GM18870 (cell line): ENCODE data around the gene MSL1.
A peak's percentile ranks its signal among the peaks of the same experiment; 100 is the strongest.

Experiments
- ATAC-seq: cut with Tn5 transposase; IDR thresholded peaks from one replicate; pipeline ENCODE4 v1.9.1; 2021; ENCODE audit warnings: moderate library complexity; ENCODE audit not compliant: unreplicated experiment

The MSL1 gene

DNA sequence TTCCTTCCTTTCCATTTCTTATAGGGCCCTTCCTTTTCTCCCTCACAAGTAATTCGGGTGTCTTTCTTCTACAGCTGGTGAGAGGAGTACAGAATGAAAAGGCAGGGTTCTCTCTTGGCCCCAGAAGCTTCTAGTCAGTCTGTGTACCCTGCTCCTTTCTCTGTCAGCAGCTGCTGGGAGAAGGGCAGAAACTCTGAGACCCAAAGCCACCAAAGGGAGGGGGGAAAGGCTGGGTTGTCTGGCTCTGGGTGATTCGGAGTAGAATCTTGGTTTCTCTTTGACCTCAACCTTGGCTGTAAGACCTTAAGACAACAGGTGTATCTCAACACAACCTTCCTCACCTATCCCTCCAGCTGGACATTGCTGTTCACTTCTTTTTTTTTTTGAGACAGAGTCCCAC lies 18.1 kb upstream of the MSL1 start:
- ATAC-seq, result no peak

DNA sequence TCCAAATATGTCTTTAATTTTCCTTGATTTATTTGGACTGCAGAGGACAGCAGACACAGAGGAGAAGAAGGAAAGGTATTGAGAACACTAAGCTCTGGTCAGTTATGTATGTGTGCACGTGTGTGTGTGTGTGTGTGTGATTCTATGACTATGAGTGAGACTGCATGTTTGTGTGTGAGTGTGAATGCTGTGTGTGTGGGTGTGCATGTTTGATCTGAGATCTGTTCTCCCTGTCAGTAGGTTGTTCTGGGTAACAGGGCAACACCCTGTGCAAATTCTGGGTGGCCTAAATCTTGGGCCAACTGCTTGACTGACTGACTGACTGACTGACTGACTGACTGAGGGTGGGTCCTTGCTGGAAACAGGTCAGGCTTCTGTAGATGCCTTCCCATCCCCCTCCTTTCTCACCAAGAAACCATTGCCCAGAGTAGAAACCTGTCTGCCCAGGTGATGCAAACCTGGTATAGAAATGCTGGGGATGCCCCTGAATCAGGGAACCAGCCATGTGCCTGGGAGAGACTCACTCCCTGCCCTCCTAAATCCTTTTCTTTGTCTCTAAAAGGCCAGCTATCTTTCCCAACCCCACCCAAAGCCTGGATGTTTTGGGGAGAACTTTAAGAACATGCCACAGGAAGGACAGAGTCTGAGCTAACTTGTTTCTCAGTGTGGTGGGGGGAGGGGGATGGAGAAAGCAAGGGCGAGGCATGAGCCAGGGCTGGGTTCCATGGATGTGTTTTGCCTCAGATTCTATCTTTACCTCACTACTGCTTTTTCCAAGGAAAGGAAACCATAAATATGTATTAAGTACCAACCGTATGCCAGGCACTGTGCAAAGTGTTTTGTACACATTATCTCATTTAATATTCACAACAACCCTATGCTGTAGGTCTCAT lies 16.9 kb upstream of the MSL1 start:
- no peak for ATAC-seq

DNA sequence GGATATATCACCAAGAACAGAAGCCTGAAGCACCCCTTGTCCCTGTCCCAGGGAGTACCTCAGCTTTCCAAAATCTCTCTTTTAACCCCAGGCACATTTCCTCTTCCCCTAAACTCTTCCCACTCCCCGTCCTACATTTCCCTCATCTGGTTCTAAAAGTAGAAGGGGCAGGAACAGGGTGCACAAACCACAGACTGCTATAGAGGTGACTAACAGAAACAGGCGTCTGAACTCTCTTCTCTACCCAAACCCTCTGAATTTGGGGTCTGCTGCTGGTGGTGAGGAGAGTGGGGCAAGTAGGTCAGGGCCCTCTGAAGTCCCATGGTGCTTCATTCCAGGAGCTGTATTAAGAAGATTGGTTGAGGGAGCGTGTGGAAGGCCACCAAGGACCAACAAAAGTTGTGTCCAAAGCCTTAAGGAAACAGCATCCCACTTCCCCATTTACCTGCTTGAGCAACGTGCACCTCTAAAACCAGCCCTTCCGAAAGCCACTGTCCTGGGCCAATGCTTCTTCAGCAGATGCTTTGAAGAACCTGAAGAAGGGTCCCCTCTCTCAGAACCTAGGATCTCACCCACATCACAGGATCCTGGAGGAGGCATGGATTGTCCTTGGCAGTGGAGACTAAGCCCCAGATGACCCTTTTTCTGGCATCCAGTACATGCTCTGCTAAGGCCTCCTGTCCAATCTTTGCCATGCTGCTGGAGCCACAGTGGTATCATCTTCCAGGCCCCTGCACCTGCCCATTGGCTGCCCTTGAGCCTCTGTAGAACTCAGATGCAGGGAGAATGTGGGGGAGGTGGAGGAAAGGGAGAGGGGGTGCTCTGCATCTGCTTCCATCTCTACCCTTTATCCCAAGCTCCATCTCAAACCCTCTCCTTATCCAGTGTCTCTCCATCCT lies 15.7 kb upstream of the MSL1 start:
- no peak for ATAC-seq

DNA sequence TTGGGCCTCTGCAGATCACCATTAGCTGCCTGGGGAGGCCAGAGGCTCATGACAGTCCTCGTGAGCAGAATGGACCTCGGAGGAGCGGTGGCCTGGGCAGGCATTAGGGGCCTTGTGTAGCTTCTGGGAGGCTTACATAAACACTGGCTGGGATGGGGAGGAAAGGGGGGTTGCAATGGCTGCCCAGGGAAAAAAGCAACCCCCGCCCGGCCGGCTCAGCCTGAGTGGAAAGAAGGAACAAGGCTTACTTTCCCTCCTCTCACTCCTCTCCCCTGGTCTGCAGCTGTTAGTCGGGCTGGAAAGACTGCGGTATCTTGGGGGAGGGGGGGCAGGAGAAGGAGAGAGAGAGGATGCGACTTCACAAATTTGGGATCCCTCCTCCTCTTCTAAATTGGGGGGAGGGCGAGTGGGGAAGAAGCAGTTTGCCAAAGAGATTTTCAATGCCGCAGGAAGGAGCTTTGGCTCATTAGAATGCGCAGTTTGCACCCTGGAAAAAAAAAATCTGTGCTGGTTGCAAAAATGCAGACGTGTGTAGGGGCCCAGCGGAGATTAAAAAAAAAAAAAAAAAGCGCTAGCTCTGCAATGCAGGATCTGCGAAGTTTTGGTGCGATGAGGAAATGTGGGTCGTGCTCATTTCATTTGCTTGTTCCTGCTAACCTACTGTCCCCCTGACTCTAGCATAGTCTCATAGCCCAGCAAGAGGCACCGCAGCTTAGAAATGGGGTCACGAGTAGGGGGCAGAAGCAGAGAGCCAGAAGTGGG lies 14.8 kb upstream of the MSL1 start:
- ATAC-seq, result no peak

DNA sequence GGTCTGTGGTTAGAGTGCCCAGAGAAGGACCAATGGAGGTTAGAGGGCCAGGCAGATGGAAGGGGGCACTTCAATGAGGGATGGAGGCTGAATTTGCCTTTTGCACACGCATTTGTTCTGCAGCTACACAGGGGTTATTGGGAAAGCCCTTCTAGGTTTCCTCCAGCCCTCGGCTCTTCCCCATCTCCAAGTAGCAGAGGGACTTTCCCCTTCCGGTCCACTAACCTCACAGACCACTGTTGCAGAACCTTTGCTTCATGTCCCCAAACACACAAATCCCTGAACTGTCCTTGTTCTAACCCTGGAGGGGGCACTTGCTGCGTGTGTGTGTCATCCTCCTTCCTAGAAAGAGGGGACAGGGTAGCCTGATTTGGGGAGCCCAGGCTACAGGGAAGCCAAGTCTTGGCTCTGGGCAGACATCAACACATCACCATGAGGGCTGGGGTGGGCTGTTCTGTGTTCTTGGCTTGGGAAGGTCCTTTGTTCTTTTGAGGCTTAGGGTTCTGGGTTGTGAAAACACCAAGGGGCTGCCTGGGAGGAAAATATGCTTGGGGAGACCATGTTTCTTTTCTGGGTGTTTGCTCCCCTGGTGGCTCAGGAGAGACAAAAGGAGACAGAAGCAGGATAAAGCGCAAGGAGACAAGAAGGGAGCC lies 14.1 kb upstream of the MSL1 start:
- ATAC-seq, result no peak

DNA sequence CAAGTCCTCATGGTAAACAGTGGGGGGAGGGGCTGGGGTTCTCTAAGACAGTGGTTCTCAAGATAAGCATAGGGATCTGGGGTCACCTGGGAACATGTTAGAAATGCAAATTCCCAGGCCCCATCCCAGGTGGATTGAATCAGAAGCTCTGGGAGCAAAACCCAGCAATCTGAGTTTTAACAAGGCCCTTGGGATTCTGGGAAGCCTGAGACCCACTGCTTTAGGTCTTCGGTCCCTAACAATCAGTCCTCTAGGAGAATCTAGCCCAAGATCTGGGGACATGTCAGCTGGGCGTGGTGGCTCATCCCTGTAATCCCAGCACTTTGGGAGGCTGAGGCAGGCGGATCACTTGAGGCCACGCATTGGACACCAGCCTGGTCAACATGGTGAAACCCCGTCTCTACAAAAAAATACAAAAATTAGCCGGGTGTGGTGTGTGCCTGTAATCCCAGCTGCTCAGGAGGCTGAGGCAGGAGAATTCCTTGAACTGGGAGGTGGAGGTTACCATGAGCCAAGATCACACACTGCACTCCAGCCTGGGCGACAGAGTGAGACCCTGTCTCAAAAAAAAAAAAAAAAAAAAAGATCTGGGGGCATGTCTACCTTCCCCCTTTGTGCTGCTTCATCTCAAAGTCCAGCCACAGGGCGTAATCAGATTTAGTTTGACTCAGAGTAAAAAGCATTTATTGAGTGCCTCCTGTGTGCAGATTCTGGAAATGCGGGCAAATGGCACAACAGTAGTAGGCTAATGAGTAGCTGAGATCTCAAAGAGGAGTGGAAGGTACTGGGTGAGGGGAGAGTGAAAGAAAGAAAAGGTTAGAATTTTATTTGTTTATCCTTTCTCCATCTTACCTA lies 12.6 kb upstream of the MSL1 start:
- no peak for ATAC-seq

DNA sequence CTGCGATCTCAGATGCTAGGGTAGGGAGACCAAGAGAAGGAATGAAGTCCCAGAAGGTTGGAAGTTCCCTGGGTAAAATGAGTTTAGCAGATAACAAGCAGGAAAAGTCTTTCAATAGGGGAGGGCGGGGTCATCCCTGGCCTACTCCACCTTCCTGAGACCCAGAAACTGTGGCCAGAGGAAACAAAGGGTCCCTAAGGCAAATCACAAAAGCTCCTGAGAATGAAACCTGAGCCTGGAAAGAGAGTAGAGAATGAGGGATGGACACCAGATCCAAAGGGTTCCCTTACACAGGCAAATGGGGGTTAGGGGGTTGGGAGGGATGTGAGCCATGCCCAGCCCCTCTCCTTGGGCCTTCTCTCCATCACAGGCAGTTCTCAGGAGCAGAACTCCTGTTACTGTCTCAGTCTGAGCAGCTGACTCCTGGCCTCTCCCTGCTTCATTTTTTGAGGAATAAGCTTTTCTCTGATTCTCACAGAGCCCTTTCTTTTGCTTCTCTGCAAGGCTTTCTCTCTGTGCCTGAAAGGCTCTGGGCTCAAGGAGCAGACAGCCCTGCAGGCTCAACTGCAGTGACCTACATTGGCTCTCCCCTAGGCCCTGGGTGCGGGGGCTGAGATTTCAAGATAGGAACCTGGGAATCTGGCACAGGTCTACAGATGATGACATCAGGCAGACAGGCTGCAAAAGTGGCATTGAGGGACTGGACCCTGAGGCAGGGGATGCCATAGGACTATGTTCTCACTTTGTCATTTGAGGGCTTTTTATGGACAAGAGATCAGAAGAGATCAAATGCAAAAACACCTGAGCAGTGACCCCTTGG lies 11.5 kb upstream of the MSL1 start:
- no peak for ATAC-seq

DNA sequence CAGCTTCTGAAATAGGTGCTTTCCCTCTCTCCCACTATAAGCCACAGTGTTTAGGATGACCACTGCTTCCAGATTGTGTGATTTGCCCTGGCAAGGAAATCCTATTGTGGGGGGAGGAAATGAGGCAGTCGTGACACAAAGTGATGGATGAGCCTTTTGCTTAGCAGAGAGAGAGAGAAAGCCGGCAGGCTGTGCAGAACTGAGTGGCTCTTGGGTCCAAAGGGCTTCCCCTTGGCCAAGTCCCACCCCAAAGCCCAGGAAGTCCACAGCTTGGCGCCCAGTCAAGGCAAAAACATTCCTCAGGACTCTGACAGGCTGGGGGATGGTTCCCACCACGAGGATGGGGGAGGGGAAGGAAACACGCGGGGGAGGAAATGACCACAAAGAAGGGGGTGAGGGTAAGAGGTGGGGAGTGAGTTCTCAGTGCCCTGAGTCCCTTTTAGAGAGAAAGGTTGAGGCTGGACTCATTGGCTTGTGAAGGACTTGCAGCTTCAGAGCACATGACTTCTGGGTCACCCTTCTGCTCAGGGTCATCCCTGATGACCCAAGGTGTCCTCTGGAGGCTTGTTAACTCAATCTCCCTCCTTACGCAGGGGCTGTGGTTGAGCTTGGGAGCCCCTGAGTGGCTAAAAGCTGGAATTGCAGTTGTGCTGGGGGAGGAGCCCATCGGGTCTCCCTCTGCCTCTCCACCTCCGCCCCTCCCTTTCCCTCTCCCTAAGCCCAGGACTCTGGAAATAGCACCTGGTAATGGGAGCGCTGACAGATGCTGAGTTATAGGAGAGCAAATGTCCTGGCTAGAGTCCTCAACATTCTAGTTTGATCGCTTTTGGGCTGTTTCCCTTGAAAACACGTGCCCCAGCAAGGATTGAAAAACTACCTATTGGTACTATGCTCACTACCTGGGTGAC lies 10.3 kb upstream of the MSL1 start:
- no peak for ATAC-seq

DNA sequence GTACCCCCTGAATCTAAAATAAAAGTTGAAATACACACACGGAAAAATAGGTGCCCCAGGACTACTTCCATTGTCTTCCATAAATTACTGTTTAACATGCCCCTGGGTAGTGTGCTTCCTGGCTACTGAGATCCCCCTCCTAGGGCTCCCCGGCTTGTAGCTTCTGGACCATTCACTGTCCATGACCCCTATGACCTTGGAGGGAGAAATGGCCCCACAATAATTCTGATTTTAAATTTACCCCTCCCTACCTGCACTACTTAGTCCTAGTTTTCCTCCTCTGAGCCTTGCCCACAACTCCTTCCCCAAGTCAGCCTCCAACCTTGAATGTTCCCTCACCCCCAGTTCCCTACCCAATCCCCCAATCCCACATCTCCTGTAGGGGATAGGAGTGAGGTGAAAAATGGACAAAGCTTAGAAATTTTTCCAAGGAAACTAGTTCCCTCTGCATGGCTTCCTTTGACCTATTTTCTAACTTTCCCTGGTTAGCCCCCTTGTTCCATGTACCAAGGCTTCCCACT lies 9.5 kb upstream of the MSL1 start:
- ATAC-seq, result no peak

DNA sequence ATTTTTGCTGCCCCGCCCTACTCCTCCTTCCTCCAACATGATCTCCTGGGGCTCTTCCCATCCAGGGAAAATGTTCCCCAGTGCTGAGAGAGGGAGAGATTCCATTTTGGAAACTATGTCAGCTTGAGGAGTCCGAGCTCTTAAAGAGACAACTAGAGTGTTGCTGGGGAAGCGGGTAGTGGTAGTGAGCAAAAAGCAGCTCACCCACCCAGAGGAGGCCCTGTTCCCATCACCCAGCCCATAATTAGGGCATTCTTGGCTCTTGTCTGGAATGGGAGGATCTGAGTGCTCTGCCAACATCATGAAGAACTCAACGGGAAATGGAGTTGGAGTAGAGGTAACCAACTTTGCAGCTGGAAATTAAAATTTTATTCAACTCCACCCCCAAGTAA lies 9.1 kb upstream of the MSL1 start:
- ATAC-seq, result no peak

DNA sequence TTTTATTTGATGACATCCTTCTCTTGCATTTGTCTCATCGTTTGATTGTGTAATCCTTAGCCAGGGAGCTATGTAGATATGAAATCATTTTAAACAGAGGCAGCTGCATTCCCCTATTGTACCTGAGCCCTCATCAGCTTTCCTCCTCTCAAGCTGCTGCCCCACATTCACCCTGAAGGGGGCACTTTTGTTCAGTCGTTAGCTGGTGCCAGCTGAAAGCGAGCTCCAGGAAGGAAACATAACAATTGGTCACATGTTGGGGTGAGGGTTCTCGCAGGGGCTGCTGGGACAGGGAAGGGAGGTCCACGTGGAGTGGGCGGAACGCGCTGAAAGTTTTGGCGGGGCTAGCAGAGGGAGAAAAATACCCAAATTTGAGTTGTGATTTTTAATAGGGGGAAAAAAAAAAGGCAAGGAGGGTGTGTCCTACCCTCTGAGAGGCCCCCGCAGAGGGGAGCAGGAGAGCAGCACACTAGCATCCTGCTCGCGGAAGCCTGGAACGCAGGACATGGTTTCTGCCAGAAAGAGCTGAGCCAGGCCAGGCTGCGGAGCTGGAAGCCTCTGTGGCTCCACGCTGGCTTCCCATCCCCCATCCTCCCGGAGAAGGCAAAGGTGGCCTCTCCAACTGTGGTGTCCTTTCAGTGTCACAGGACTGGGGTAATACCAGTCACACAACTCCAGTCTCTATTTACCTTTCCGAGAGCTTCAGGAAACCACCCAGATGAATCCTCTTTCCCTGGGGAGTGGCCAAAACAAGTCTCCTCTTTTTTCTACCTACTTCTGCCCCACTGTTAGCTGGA lies 8.5 kb upstream of the MSL1 start:
- peak; percentile 72 for ATAC-seq

DNA sequence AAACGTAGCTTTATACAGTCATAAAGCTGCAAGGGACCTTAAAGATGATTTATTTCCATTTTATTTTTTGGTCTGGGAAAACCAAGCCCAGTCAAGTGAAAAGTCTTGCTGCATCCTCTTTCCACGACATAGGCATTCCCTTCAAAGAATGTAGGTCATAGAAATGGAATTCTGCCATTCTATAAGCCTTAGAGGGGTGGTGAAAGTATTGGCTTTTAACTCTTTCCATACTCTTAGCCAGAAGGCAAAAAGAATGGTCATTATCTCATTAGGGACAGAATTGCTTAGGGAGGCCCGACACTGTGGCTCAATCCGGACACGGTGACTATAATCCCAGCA lies 7.9 kb upstream of the MSL1 start:
- ATAC-seq, result no peak

DNA sequence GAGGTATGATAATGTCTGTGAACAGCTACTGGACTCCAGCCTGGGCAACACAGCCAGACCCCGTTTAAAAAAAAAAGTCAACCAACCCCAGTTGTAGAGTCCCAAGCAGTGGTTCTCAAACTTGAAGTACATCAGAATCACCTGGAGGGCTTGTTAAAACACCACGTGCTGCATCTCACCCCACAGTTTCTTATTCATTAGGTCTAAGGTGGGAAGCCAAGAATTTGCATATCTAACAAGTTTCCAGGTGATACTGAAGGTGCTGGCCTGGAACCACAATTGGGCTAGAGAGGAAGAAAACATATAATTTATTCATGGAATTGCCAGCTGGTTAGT lies 6.7 kb upstream of the MSL1 start:
- ATAC-seq, result no peak

DNA sequence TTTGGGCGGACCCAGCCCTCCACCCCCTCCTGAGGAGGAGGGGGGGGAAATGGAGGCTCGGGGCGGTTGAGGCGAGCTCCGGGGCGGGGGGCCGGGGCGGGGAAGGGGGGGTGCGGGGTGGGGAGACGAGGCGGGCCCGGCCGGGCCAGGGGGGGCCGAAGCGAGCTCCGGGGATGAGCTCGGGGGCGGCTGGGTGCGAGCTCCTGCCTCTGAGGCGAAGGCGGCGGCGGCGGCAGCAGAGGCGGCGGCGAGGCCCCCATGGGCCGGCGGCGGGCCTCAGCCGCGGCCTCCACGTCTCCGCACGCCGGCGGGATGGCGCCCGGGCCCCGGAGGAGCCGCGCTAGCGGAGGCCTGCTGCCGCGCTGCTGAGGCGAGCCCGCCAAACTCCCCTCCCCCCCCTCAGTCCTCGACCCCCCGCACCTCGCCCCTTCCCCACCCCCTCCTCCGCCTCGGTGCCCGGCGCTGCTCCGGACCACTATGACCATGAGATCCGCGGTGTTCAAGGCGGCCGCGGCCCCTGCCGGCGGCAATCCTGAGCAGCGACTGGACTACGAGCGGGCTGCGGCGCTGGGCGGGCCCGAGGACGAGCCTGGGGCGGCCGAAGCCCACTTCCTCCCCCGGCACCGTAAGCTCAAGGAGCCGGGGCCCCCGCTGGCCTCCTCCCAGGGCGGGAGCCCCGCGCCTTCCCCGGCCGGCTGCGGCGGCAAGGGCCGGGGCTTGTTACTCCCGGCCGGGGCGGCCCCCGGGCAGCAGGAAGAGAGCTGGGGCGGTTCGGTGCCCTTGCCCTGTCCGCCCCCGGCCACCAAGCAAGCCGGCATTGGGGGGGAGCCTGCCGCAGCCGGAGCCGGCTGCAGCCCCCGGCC lies 596 bp downstream of the MSL1 start:
- ATAC-seq, result no peak

DNA sequence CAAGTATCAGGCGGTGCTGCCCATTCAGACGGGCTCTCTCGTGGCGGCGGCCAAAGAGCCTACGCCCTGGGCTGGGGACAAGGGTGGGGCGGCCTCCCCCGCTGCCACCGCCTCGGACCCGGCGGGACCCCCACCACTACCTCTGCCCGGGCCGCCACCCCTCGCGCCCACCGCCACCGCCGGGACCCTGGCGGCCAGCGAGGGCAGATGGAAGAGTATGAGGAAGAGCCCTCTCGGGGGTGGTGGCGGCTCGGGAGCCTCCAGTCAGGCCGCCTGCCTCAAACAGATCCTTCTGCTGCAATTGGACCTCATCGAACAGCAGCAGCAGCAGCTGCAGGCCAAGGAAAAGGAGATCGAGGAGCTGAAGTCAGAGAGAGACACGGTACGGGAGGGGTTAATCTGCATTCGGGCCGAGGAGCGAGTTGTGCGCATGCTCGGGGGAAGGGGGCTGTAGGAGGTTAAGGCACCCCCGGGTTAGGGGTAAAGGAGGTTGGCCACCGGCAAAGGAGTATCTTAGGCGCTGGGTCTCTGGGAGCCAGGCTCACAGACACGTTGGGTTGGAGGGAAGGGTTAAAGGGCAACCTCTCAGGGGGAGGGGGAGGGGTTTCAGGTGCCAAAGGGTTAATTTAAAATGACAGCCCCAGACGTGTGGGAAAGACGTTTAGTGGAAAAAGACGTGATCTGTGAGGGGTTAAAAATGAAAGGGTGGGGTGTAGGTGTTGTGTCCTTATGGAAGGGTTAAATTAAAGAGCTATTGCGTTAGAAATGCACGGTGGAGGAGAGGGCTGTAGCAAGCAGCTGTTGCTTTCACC lies 1.4 kb downstream of the MSL1 start:
- ATAC-seq, result no peak

DNA sequence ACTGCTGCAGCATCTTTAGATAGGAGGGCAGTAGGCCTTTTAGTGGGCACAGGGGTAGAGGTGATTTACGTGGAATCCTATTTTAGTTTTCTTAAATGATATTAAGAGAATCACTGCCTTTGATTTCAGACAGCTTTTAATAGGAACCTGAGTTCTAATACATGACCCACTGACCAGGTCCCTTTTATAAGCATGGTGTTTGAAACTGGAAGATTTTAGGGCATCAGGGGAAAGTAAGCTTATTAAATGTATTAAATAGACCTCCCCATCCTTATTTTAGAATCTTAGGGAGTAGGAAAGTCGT lies 2.0 kb downstream of the MSL1 start:
- ATAC-seq, result no peak
